H1 (cell line): Measurements from ENCODE around the gene CELF4. TPM values are rescaled to one million over a fixed set of nuclear protein-coding genes. Genes with fewer than 3 reads are reported as not detected.

ENCODE experiments used
- CTCF ChIA-PET: fragments of 300-600 bp; sonication (Branson Sonifier 250); formaldehyde crosslinking; loops from one replicate; lab custom pipeline; 2021; ENCODE audit not compliant: partially characterized antibody; lab: Charles Lee
- POLR2A ChIA-PET: fragments of 300-600 bp; sonication (Branson Sonifier 250); formaldehyde crosslinking; loops from one replicate; lab custom pipeline; 2021; ENCODE audit warnings: inconsistent platforms; ENCODE audit not compliant: partially characterized antibody; lab: Charles Lee
- DNase-seq, 2 experiments: peaks; one replicate each; pipeline versions ENCODE4 v3.0.0 to v3.0.0-alpha.2; 2010 to 2022; ENCODE audit warnings: low spot score in 2 of 2, low read depth in 1 of 2, mixed read lengths in 1 of 2
- FAIRE-seq: peaks from 2 replicates; lab custom pipeline; 2011; peaks lifted over from hg19 to GRCh38; lab: Jason Lieb, UNC
- H2AFZ ChIP-seq: 2 replicates; pipeline ENCODE4 v1.8.1; 2012; ENCODE audit warnings: low read length, inconsistent platforms
- H2AK5ac ChIP-seq: 2 replicates; pipeline ENCODE4 v1.6.1; 2013; ENCODE audit warnings: low read depth, low read length
- H2BK120ac ChIP-seq: replicated peaks from 2 replicates; pipeline ENCODE3; 2013; ENCODE audit warnings: low read depth, low read length, inconsistent platforms
- H2BK12ac ChIP-seq: 2 replicates; pipeline ENCODE4 v1.6.1; 2013; ENCODE audit warnings: low read depth, low read length
- H2BK15ac ChIP-seq: 2 replicates; pipeline ENCODE4 v1.6.1; 2013; ENCODE audit warnings: low read length
- H2BK20ac ChIP-seq: 2 replicates; pipeline ENCODE4 v1.6.1; 2013; ENCODE audit warnings: low read length
- H2BK5ac ChIP-seq: 2 replicates; pipeline ENCODE4 v1.6.1; 2013; ENCODE audit warnings: low read depth, low read length
- H3K14ac ChIP-seq: 2 replicates; pipeline ENCODE4 v1.6.1; 2013; ENCODE audit warnings: inconsistent platforms; ENCODE audit not compliant: insufficient read length
- H3K18ac ChIP-seq: 2 replicates; pipeline ENCODE4 v1.6.1; 2013; ENCODE audit warnings: low read length; ENCODE audit errors: extremely low read depth
- H3K23ac ChIP-seq: 2 replicates; pipeline ENCODE4 v1.6.1; 2013; ENCODE audit warnings: inconsistent platforms; ENCODE audit not compliant: insufficient read length
- H3K23me2 ChIP-seq: 2 replicates; pipeline ENCODE4 v1.6.1; 2013; ENCODE audit warnings: low read depth, low read length
- H3K27ac ChIP-seq: 2 replicates; pipeline ENCODE4 v1.6.1; 2011; ENCODE audit warnings: low read depth, low read length, inconsistent platforms
- H3K27me3 ChIP-seq, 4 experiments: replicated peaks in 1 of 4; 1 replicate in 1 of 4; 2 replicates in 3 of 4; pipeline versions ENCODE4 v1.6.1 to v1.8.1; 2011 to 2013; ENCODE audit warnings: low read length in 3 of 4, mild to moderate bottlenecking in 3 of 4, inconsistent platforms in 2 of 4, mixed read lengths in 2 of 4, moderate library complexity in 1 of 4; ENCODE audit not compliant: control insufficient read depth in 3 of 4, insufficient read depth in 3 of 4; ENCODE audit errors: extremely low read depth in 1 of 4
- H3K36me3 ChIP-seq, 4 experiments: 2 replicates each; pipeline versions ENCODE4 v1.6.1 to v1.8.1; 2011 to 2013; ENCODE audit warnings: mild to moderate bottlenecking in 4 of 4, low read length in 3 of 4, moderate library complexity in 2 of 4, control low read depth in 1 of 4, inconsistent platforms in 1 of 4; ENCODE audit not compliant: insufficient read depth in 4 of 4, control insufficient read depth in 2 of 4
- H3K4ac ChIP-seq: replicated peaks from 2 replicates; pipeline ENCODE3; 2013; ENCODE audit warnings: low read length, low read depth, mixed read lengths, inconsistent platforms; ENCODE audit not compliant: insufficient read length
- H3K4me1 ChIP-seq, 4 experiments: replicated peaks in 1 of 4; 1 replicate in 1 of 4; 2 replicates in 3 of 4; pipeline versions ENCODE4 v1.6.1 to v1.8.1; 2011 to 2013; ENCODE audit warnings: low read length in 3 of 4, inconsistent platforms in 2 of 4, mixed read lengths in 1 of 4; ENCODE audit not compliant: insufficient read depth in 4 of 4, control insufficient read depth in 3 of 4
- H3K4me2 ChIP-seq, 2 experiments: 2 replicates each; pipeline versions ENCODE4 v1.6.1 to v1.8.1; 2011 to 2013; ENCODE audit warnings: low read depth in 2 of 2, low read length in 2 of 2, control low read depth in 1 of 2, inconsistent platforms in 1 of 2, mild to moderate bottlenecking in 1 of 2; ENCODE audit not compliant: insufficient read depth in 1 of 2
- H3K4me3 ChIP-seq, 4 experiments: fragments of 200-600, 300-600 bp in 1 of 4; sonication (generic), shearing (Covaris generic), sonication (Bioruptor Twin) in 1 of 4; 2 replicates each; pipeline versions ENCODE4 v1.5.1 to v1.8.1; 2011 to 2016; ENCODE audit warnings: low read length in 4 of 4, low read depth in 3 of 4, control low read depth in 2 of 4, inconsistent platforms in 2 of 4, mild to moderate bottlenecking in 2 of 4, mixed read lengths in 1 of 4, moderate library complexity in 1 of 4; ENCODE audit not compliant: insufficient read depth in 2 of 4; ENCODE audit errors: extremely low read depth in 1 of 4
- H3K56ac ChIP-seq: replicated peaks from 2 replicates; pipeline ENCODE3; 2013; ENCODE audit warnings: low read depth, mild to moderate bottlenecking, mixed read lengths, low read length, inconsistent platforms; ENCODE audit not compliant: insufficient read length
- H3K79me1 ChIP-seq: 2 replicates; pipeline ENCODE4 v1.6.1; 2013; ENCODE audit warnings: low read depth, low read length, control low read depth
- H3K79me2 ChIP-seq, 2 experiments: 2 replicates each; pipeline versions ENCODE4 v1.6.1 to v1.8.1; 2012 to 2013; ENCODE audit warnings: low read length in 2 of 2, mild to moderate bottlenecking in 2 of 2, inconsistent platforms in 1 of 2; ENCODE audit not compliant: insufficient read depth in 2 of 2, control insufficient read depth in 1 of 2
- H3K9ac ChIP-seq, 4 experiments: replicated peaks in 1 of 4; 1 replicate in 1 of 4; 2 replicates in 3 of 4; pipeline versions ENCODE4 v1.6.1 to v1.8.1; 2011 to 2013; ENCODE audit warnings: low read depth in 3 of 4, low read length in 3 of 4, control low read depth in 2 of 4, mild to moderate bottlenecking in 2 of 4, moderate library complexity in 2 of 4, inconsistent platforms in 1 of 4; ENCODE audit errors: extremely low read depth in 1 of 4
- H3K9me3 ChIP-seq, 2 experiments: 2 replicates each; pipeline versions ENCODE4 v1.6.1 to v1.8.1; 2012 to 2013; ENCODE audit warnings: mild to moderate bottlenecking in 2 of 2, moderate library complexity in 2 of 2, control low read depth in 1 of 2, inconsistent platforms in 1 of 2, low read depth in 1 of 2, low read length in 1 of 2, mixed read lengths in 1 of 2; ENCODE audit not compliant: insufficient read depth in 2 of 2
- H4K20me1 ChIP-seq, 2 experiments: replicated peaks in 1 of 2; 2 replicates each; pipeline versions ENCODE3 to v1.8.1; 2011 to 2013; ENCODE audit warnings: inconsistent platforms in 2 of 2, low read length in 2 of 2, mild to moderate bottlenecking in 1 of 2; ENCODE audit not compliant: insufficient read depth in 2 of 2, control insufficient read depth in 1 of 2
- H4K5ac ChIP-seq: 2 replicates; pipeline ENCODE4 v1.6.1; 2013; ENCODE audit warnings: low read length, low read depth, mixed read lengths, inconsistent platforms; ENCODE audit not compliant: insufficient read length
- H4K8ac ChIP-seq: 2 replicates; pipeline ENCODE4 v1.8.0; 2013; ENCODE audit warnings: mild to moderate bottlenecking, moderate library complexity, low read length, inconsistent platforms; ENCODE audit not compliant: insufficient read depth; ENCODE audit errors: extremely low read depth
- H4K91ac ChIP-seq: replicated peaks from 2 replicates; pipeline ENCODE3; 2013; ENCODE audit warnings: low read length, mixed read lengths, inconsistent platforms; ENCODE audit not compliant: insufficient read length
- CBX5 ChIP-seq: fragments of 300-800, 300-1000 bp; sonication (generic); IDR thresholded peaks from 2 replicates; pipeline ENCODE4 v1.7.1; 2016; ENCODE audit warnings: antibody characterized with exemption, low read length, low read depth
- CBX8 ChIP-seq: fragments of 300-800, 300-1000 bp; sonication (generic); IDR thresholded peaks from 2 replicates; pipeline ENCODE4 v1.7.1; 2016; ENCODE audit warnings: low read depth, low read length, borderline replicate concordance
- FOSL1 ChIP-seq: IDR thresholded peaks from 2 replicates; pipeline ENCODE4 v1.6.1; 2011; ENCODE audit warnings: mild to moderate bottlenecking, low read depth, low read length, moderate library complexity; ENCODE audit not compliant: insufficient read depth
- KDM1A ChIP-seq: fragments of 200-600, 300-600 bp; sonication (generic); IDR thresholded peaks from 2 replicates; pipeline ENCODE4 v1.7.1; 2016; ENCODE audit warnings: mild to moderate bottlenecking, low read length, borderline replicate concordance
- NRF1 ChIP-seq: IDR thresholded peaks from 2 replicates; pipeline ENCODE4 v1.6.1; 2011; ENCODE audit warnings: mild to moderate bottlenecking, low read depth, low read length, improper control_type of control experiment
- WGBS, 2 experiments: shearing (Covaris generic) in 1 of 2; methylation state at CpG; one replicate each; pipeline versions ENCODE4 v1.1.6 to v1.1.7; 2013 to 2015; ENCODE audit warnings: low lambda C conversion rate in 2 of 2, mixed read lengths in 2 of 2, inconsistent platforms in 1 of 2, low coverage in 1 of 2, missing lambda C conversion rate in 1 of 2; ENCODE audit not compliant: insufficient replicate concordance in 2 of 2, insufficient coverage in 1 of 2, insufficient read length in 1 of 2; ENCODE audit errors: extremely low coverage in 1 of 2, missing lambda C conversion rate in 1 of 2; 5-methylcytosine and 5-hydroxymethylcytosine counted together
- polyA plus RNA-seq, 7 experiments: library from polyadenylated mRNA; depleted of rRNA in 3 of 7; stranded (reverse) in 5 of 7; unstranded in 2 of 7; fragments of >200 nt in 5 of 7; fragments of 200-250 nt in 2 of 7; gene quantifications; 1 replicate in 5 of 7; 2 replicates in 1 of 7; 4 replicates in 1 of 7; pipeline versions ENCODE4 v1.2.1 to v1.2.3, GENCODE V29; 2011 to 2013; ENCODE audit warnings: missing spikeins in 2 of 7, mixed read lengths in 2 of 7
- total RNA-seq: library from RNA; stranded (reverse); fragmentation: NEBNext Ultra II Directional; extraction: Animal tissue kit (Norgen Biotek cat#: 25700); gene quantifications from 2 replicates; pipeline ENCODE4 v1.2.1, GENCODE V29; 2021

The CELF4 gene
- total and polyA plus RNA-seq, 2 of the 8 experiments (the other 6 are each of a cell fraction or from before 2014, with no cell fraction given) = 1.6 to 3.4 TPM

GRCh38 chr18:37343542-37343851 is 222.1 kb downstream of the CELF4 start:
- Histone ChIP-seq H2AFZ (no peak overlapping the region), H2BK12ac (no peak overlapping the region), H4K8ac (no peak overlapping the region), H3K79me1 (no peaks in the 10 kb centered on the region), H3K79me2 (no peaks in the 10 kb centered on the region), H3K56ac (no peak overlapping the region), H2BK120ac (no peak overlapping the region), H3K4me1 (peaks cover 0 to 5% (median 2%) of the 10 kb centered on the region in 4 experiments; a peak in 6 of 7 replicates), H4K5ac (no peak overlapping the region), H3K23me2 (no peaks in the 10 kb centered on the region), H2BK20ac (no peak overlapping the region), H4K91ac (no peak overlapping the region), H3K36me3 (no peaks in the 10 kb centered on the region), H3K27me3 (peaks cover 0 to 8% (median 0%) of the 10 kb centered on the region in 4 experiments; a peak in 1 of 7 replicates), H3K4ac (no peak overlapping the region), H3K23ac (no peak overlapping the region), H3K27ac (no peak overlapping the region), H2BK5ac (no peak overlapping the region), H3K4me3 (no peak overlapping the region), H3K4me2 (no peak overlapping the region), H2BK15ac (peak overlapping the region; percentile 10; the same call in 1 of the 2 replicates), H4K20me1 (no peaks in the 10 kb centered on the region), H3K18ac (no peak overlapping the region), H3K14ac (no peak overlapping the region), H3K9me3 (no peaks in the 10 kb centered on the region), H2AK5ac (no peak overlapping the region), H3K9ac (no peak overlapping the region)
- CTCF ChIA-PET = interaction anchor here (0.6 to 8.7 kb wide), 57 partner anchors 9 to 1386 kb away, joined by 3 to 88 read pairs (median 5); no protein-coding TSS in a partner anchor
- 57% methylated on average over 7 of the region's 7 CpGs; no CpG with 5 or more reads in 1 of the 2 experiments for WGBS, 2 experiments
- no peak for TF ChIP-seq FOSL1
- peak; percentile 55; the same call in 1 of the 2 replicates for TF ChIP-seq KDM1A
- no peak for TF ChIP-seq CBX5
- TF ChIP-seq CBX8 = no peak
- TF ChIP-seq NRF1 = no peak
- POLR2A ChIA-PET = interaction anchor here (0.6 kb wide), 2 partner anchors 169 to 261 kb away, joined by 3 read pairs; no protein-coding TSS in a partner anchor
- FAIRE-seq (no peak), DNase-seq (no peak)
